Heart left ventricle (tissue), 16 donors: ENCODE data around the gene TEDC1. TPM values are rescaled to one million over a fixed set of nuclear protein-coding genes. Genes with fewer than 3 reads are reported as not detected.

Experiments
- ATAC-seq, 4 donors: fragments of 200-7000 bp; cut with Tn5 transposase; one replicate each; pipeline ENCODE4 v1.9.1; 2020 to 2022; ENCODE audit warnings: moderate library complexity in 4 of 4, mild to moderate bottlenecking in 3 of 4, moderate number of reproducible peaks in 1 of 4
- DNase-seq, 5 donors: peaks; one replicate each; pipeline ENCODE4 v3.0.0-alpha.2; 2020
- H3K27ac ChIP-seq, 12 donors: fragments of 200-600 bp; sonication (generic) in 4 of 12; one replicate each; pipeline versions ENCODE4 v1.5.0 to v1.8.0; 2016 to 2022; ENCODE audit warnings: mild to moderate bottlenecking in 2 of 12
- H3K27me3 ChIP-seq, 9 donors: fragments of 200-600 bp; sonication (generic) in 2 of 9; one replicate each; pipeline versions ENCODE4 v1.5.1 to v1.8.0; 2016 to 2022; ENCODE audit warnings: mild to moderate bottlenecking in 3 of 9
- H3K36me3 ChIP-seq, 9 donors: fragments of 200-600 bp; sonication (generic) in 2 of 9; one replicate each; pipeline versions ENCODE4 v1.5.0 to v1.8.0; 2018 to 2022; ENCODE audit warnings: mild to moderate bottlenecking in 2 of 9
- H3K4me1 ChIP-seq, 12 donors: fragments of 200-600 bp; sonication (generic) in 4 of 12; one replicate each; pipeline versions ENCODE4 v1.5.0 to v1.8.0; 2016 to 2022; ENCODE audit warnings: mild to moderate bottlenecking in 3 of 12
- H3K4me3 ChIP-seq, 12 donors: fragments of 200-600 bp; sonication (generic) in 4 of 12; one replicate each; pipeline versions ENCODE4 v1.5.0 to v1.8.0; 2017 to 2022; ENCODE audit warnings: mild to moderate bottlenecking in 9 of 12, moderate library complexity in 4 of 12
- H3K9me3 ChIP-seq, 12 donors: fragments of 200-600 bp; sonication (generic) in 4 of 12; one replicate each; pipeline versions ENCODE4 v1.5.0 to v1.8.0; 2016 to 2022; ENCODE audit warnings: mild to moderate bottlenecking in 1 of 12
- CTCF ChIP-seq, 12 donors: fragments of 200-600 bp; sonication (generic) in 4 of 12; IDR thresholded peaks; one replicate each; pipeline versions ENCODE4 v1.5.0 to v1.8.0; 2018 to 2022; ENCODE audit warnings: antibody characterized with exemption in 12 of 12, mild to moderate bottlenecking in 5 of 12
- POLR2A ChIP-seq, 2 donors: fragments of 450-650 bp; IDR thresholded peaks; one replicate each; pipeline ENCODE4 v1.6.1; 2017; ENCODE audit warnings: antibody characterized with exemption in 2 of 2, mild to moderate bottlenecking in 2 of 2, moderate library complexity in 2 of 2
- whole genome bisulfite sequencing, 4 donors: extraction: QIAGEN DNeasy Blood & Tissue Kit in 2 of 4; methylation state at CpG; one replicate each; pipeline versions ENCODE4 v1.1.5 to v1.1.7; 2013 to 2018; 5-methylcytosine and 5-hydroxymethylcytosine counted together
- intact Hi-C, 10 donors: fragments of 100-400 bp; cut with DNase I; formaldehyde crosslinking; loops; one replicate each; pipeline versions ENCODE4 v1.11.1 to v1.14.2; 2022
- polyA plus RNA-seq, 2 donors: library from polyadenylated mRNA; stranded (reverse); fragments of 200-250 nt; gene quantifications; one replicate each; pipeline ENCODE4 v1.2.3, GENCODE V29; 2013
- total RNA-seq, 9 donors: library from RNA; depleted of rRNA in 2 of 9; stranded (reverse); fragments of >200 nt in 2 of 9; fragmentation: NEBNext Ultra II Directional in 3 of 9; extraction: Animal tissue kit (Norgen Biotek cat#: 25700) in 3 of 9; gene quantifications; one replicate each; pipeline versions ENCODE4 v1.1.0 to v1.2.4, GENCODE V29; 2016 to 2023
- donor health status: ischemic (EF 13 %, LVEDD 7.1; RV severe dilation, severe dysfunction).
- donor health status: healthy with polysubstance abuse.
- donor health status: DM: no; HTN: yes; CAD: no.
- donor health status: DM: no; HTN: no; CAD: no.
- donor health status: ischemic (EF 25% LVEDD 6.9; RV normal size, moderate dysfunction).
- donor health status: ischemic (EF 25% LVEDD 5.7; RV mildly dilated, moderate dysfunction).
- donor health status: healthy.
- donor health status: DM: yes; HTN: yes; CAD: no.
- donor health status: ischemic (EF 35%, LVEDD 5.7; RV mildly dilated, moderate dysfunction).
- donor health status: nonischemic (EF 11% LVEDD 7.7; RV severe dilation, severe dysfunction).
- donor health status: DM: yes; HTN: yes; CAD: no.
- donor health status: PGD.
- donor health status: ischemic (EF 29% LVEDD 5.4; RV normal size, mild dysfunction).
- donor health status: nonischemic (EF 23%, LVEDD 6.1; RV moderate dilation, normal function).

Gene TEDC1
- total and polyA plus RNA-seq, 11 donors: 0.94 to 12.4 (median 3.7) TPM

GRCh38 chr14:105532735-105533141 is 41.7 kb downstream of the TEDC1 start:
- H3K4me3 ChIP-seq: no peak overlapping the region
- TF ChIP-seq POLR2A (IDR thresholded peaks at IDR 0.05) (no peak), CTCF (IDR thresholded peaks at IDR 0.05) (peak in 6 of 12 donors; percentile 9 to 36 (median 27))
- peaks cover 3 to 25% (median 14%) of the 10 kb centered on the region in 12 donors for H3K4me1 ChIP-seq
- ATAC-seq (no peak), DNase-seq (no peak)
- intact Hi-C loops: loop anchor here in 2 of 10 donors (5.0 to 10.0 kb wide), 2 partner anchors 160 to 348 kb away; partner anchors contain the start of gene NUDT14 (in 1 of the 2)
- no peaks in the 10 kb centered on the region for H3K9me3 ChIP-seq
- H3K27me3 ChIP-seq: peaks cover 0 to 26% (median 10%) of the 10 kb centered on the region in 9 donors
- no peak overlapping the region for H3K27ac ChIP-seq
- H3K36me3 ChIP-seq: no peaks in the 10 kb centered on the region
- 61 to 77% (median 66%) methylated on average over 10 of the region's 10 CpGs for WGBS, 4 donors

- H3K4me1 ChIP-seq: peaks cover 0 to 21% (median 12%) of the 10 kb centered on the region in 12 donors
- H3K36me3 ChIP-seq: no peaks in the 10 kb centered on the region
- 83 to 87% (median 86%) methylated on average over 5 to 9 of the region's 9 CpGs for WGBS, 4 donors
- H3K27ac ChIP-seq: no peak overlapping the region
- TF ChIP-seq POLR2A (IDR thresholded peaks at IDR 0.05): no peak
- no peak for TF ChIP-seq CTCF (IDR thresholded peaks at IDR 0.05)
- no peak overlapping the region for H3K4me3 ChIP-seq
- intact Hi-C loops: loop anchor here in 2 of 10 donors (5.0 to 10.0 kb wide), 2 partner anchors 161 to 349 kb away; partner anchors contain the start of gene NUDT14 (in 1 of the 2)
- peaks cover 0 to 27% (median 14%) of the 10 kb centered on the region in 9 donors for H3K27me3 ChIP-seq
- DNase-seq (no peak), ATAC-seq (no peak)
- H3K9me3 ChIP-seq: no peaks in the 10 kb centered on the region
These were observed 42.3 kb downstream of the TEDC1 start for GRCh38 chr14:105533391-105533790.

DNA sequence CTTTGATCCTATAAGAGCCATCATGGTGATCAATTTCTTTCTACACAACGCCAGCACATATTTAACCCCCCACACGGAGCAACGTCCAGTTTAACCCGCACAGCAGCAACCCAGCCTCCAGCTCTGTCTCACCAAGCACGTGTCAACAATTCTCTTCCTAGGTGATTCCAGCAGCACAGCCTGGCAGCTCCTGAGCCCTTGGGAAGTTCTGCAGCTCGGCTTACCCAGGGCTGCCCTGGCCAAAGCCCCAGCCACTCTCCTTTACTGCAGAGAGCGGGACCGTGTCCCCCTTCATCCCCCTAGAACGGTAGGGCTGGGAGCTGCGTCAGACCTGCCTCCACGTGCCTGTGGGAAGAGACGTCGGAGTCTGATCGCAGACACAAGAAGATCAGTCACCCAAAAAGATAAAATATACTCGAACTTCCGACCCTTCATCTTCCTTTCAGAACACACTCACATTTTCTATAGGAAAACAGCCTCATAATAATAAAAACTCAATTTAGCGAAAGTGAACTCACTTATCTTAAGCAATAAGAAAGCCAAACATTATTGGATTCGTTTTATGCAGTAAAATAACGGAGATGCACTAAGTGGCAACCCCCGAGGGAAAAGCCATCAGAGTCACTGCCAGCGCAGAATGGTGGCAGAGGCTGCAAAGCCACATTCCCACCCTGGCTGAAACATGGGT is 42.9 kb downstream of the TEDC1 start:
- H3K4me3 ChIP-seq: no peak overlapping the region
- WGBS, 4 donors: 72 to 83% (median 77%) methylated on average over 21 of the region's 21 CpGs
- ATAC-seq (no peak), DNase-seq (no peak)
- peaks cover 0 to 18% (median 9%) of the 10 kb centered on the region in 12 donors for H3K4me1 ChIP-seq
- H3K9me3 ChIP-seq: no peaks in the 10 kb centered on the region
- H3K27ac ChIP-seq: no peak overlapping the region
- no peaks in the 10 kb centered on the region for H3K36me3 ChIP-seq
- TF ChIP-seq CTCF (IDR thresholded peaks at IDR 0.05) (no peak), POLR2A (IDR thresholded peaks at IDR 0.05) (no peak)
- intact Hi-C loops: loop anchor here in 2 of 10 donors (5.0 to 10.0 kb wide), 2 partner anchors 162 to 349 kb away; partner anchors contain the start of gene NUDT14 (in 1 of the 2)
- H3K27me3 ChIP-seq: peaks cover 0 to 26% (median 14%) of the 10 kb centered on the region in 9 donors

- Histone ChIP-seq H3K36me3 (no peaks in the 10 kb centered on the region), H3K9me3 (no peaks in the 10 kb centered on the region), H3K4me3 (no peak overlapping the region), H3K4me1 (peaks cover 0 to 11% (median 4%) of the 10 kb centered on the region in 12 donors), H3K27me3 (peaks cover 0 to 26% (median 14%) of the 10 kb centered on the region in 9 donors), H3K27ac (no peak overlapping the region)
- intact Hi-C loops: loop anchor here in 2 of 10 donors (5.0 to 10.0 kb wide), 2 partner anchors 162 to 350 kb away; partner anchors contain the start of gene NUDT14 (in 1 of the 2)
- TF ChIP-seq POLR2A (IDR thresholded peaks at IDR 0.05): no peak
- TF ChIP-seq CTCF (IDR thresholded peaks at IDR 0.05): no peak
- ATAC-seq: no peak
- 57 to 69% (median 68%) methylated on average over 7 to 13 of the region's 13 CpGs for WGBS, 4 donors
- no peak for DNase-seq
These were observed 43.5 kb downstream of the TEDC1 start for GRCh38 chr14:105534586-105534985.
